Testis (tissue), 3 donors: ENCODE measurements around the gene ME1. TPM values are rescaled to one million over a fixed set of nuclear protein-coding genes. Genes with fewer than 3 reads are reported as not detected.

Source experiments
- DNase-seq: peaks from one replicate; pipeline ENCODE4 v3.0.0-alpha.2; 2019
- H3K27ac ChIP-seq, 2 donors: fragments of 200-600 bp; sonication (generic); one replicate each; pipeline ENCODE4 v1.5.1; 2019
- H3K27me3 ChIP-seq: fragments of 200-600 bp; sonication (generic); one replicate; pipeline ENCODE4 v1.5.1; 2019
- H3K36me3 ChIP-seq: fragments of 200-600 bp; sonication (generic); one replicate; pipeline ENCODE4 v1.5.1; 2017; ENCODE audit warnings: low read depth; ENCODE audit errors: missing control alignments
- H3K4me1 ChIP-seq: fragments of 200-600 bp; sonication (generic); one replicate; pipeline ENCODE4 v1.5.1; 2019
- H3K4me3 ChIP-seq, 2 donors: fragments of 200-600 bp; sonication (generic); one replicate each; pipeline ENCODE4 v1.5.1; 2017 to 2019
- H3K9me3 ChIP-seq: fragments of 200-600 bp; sonication (generic); one replicate; pipeline ENCODE4 v1.5.1; 2017
- POLR2A ChIP-seq: fragments of 450-650 bp; IDR thresholded peaks from one replicate; pipeline ENCODE4 v1.6.1; 2017; ENCODE audit warnings: antibody characterized with exemption, mild to moderate bottlenecking, moderate library complexity
- WGBS, 2 donors: methylation state at CpG; one replicate each; pipeline ENCODE4 v1.1.5; 2018; 5-methylcytosine and 5-hydroxymethylcytosine counted together
- intact Hi-C: fragments of 100-400 bp; cut with DNase I; formaldehyde crosslinking; loops from one replicate; pipeline ENCODE4 v1.15.1; 2023; ENCODE audit warnings: low total_unique reads
- polyA plus RNA-seq: library from polyadenylated mRNA; stranded (reverse); fragments of 350-450 nt; fragmentation: Illumina TruSeq; extraction: RNeasy Lipid Tissue Mini Kit (QIAGEN cat#74804); gene quantifications from one replicate; pipeline ENCODE4 v1.2.3, GENCODE V29; 2014; ENCODE audit warnings: low read depth, low replicate concordance; ENCODE audit not compliant: insufficient read depth
- total RNA-seq, 2 donors: library from RNA; depleted of rRNA; stranded (reverse); fragments of >200 nt; gene quantifications; one replicate each; pipeline ENCODE4 v1.2.3, GENCODE V29; 2016
- TF ChIP-seq, protein P1 (sequence below), 3 experiments: fragments of 450-650 bp in 2 of 3; fragments of 200-600 bp in 1 of 3; sonication (generic) in 1 of 3; IDR thresholded peaks; one replicate each; pipeline ENCODE4 v1.5.1; 2016 to 2019; ENCODE audit warnings: antibody characterized with exemption in 3 of 3, mild to moderate bottlenecking in 2 of 3, moderate library complexity in 1 of 3

Gene ME1
- total and polyA plus RNA-seq, 3 donors from 2014 or later = 28.0 to 37.2 (median 32.9) TPM

DNA sequence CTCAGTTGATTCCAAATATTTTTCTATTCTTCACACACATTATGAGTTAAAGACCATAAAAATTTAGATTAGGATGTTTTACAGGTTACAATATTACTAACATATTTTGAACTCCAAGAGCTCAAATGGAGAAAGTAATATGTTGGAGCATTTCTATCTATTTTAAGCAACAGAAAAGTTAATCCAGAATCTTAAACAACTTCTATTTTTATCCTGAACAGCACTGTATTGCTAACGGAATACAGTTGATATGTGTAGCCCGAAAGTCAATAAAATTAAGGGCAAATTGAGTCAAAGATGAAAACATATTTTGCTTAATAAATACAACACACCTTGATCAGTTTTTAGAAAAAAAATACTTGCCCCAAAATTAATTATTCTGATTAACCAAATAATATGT lies 97.4 kb downstream of the ME1 start:
- no peak for DNase-seq
- intact Hi-C loops = no loop called here
- H3K4me3 ChIP-seq = no peak overlapping the region
- H3K9me3 ChIP-seq = no peaks in the 10 kb centered on the region
- no peaks in the 10 kb centered on the region for H3K4me1 ChIP-seq
- 69 to 82% methylated on average over 2 of the region's 2 CpGs for WGBS, 2 donors
- TF ChIP-seq, protein P1, sequence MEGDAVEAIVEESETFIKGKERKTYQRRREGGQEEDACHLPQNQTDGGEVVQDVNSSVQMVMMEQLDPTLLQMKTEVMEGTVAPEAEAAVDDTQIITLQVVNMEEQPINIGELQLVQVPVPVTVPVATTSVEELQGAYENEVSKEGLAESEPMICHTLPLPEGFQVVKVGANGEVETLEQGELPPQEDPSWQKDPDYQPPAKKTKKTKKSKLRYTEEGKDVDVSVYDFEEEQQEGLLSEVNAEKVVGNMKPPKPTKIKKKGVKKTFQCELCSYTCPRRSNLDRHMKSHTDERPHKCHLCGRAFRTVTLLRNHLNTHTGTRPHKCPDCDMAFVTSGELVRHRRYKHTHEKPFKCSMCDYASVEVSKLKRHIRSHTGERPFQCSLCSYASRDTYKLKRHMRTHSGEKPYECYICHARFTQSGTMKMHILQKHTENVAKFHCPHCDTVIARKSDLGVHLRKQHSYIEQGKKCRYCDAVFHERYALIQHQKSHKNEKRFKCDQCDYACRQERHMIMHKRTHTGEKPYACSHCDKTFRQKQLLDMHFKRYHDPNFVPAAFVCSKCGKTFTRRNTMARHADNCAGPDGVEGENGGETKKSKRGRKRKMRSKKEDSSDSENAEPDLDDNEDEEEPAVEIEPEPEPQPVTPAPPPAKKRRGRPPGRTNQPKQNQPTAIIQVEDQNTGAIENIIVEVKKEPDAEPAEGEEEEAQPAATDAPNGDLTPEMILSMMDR (IDR thresholded peaks at IDR 0.05) = no peak
- TF ChIP-seq POLR2A = no peak
- H3K36me3 ChIP-seq = no peaks in the 10 kb centered on the region
- H3K27ac ChIP-seq = no peak overlapping the region
- no peaks in the 10 kb centered on the region for H3K27me3 ChIP-seq

DNA sequence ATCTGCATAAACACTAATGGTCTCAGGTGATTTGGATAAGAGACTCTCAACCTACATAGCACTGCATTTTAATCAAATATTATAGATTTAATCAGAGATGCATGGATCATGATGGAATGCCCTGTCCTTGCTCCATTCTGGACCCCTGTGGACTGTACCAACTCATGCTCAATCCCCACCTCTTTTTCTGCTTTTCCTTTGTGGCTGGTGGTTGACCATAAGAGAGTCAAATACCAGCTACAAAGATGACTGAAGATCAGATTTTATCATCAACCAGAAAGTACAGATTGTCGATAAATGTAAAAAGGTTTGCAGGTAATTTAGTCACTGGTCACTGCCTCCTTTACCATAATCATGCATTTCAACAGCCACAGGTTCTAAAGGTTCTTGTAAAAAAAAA lies 116.2 kb downstream of the ME1 start:
- Histone ChIP-seq H3K4me1 (no peaks in the 10 kb centered on the region), H3K27ac (no peak overlapping the region), H3K27me3 (no peaks in the 10 kb centered on the region), H3K4me3 (no peak overlapping the region), H3K36me3 (no peaks in the 10 kb centered on the region), H3K9me3 (no peaks in the 10 kb centered on the region)
- 88 to 89% methylated on average over 1 of the region's 1 CpG for WGBS, 2 donors
- DNase-seq = no peak
- TF ChIP-seq, protein P1 (IDR thresholded peaks at IDR 0.05) = no peak
- no peak for TF ChIP-seq POLR2A
- intact Hi-C loops = no loop called here

DNA sequence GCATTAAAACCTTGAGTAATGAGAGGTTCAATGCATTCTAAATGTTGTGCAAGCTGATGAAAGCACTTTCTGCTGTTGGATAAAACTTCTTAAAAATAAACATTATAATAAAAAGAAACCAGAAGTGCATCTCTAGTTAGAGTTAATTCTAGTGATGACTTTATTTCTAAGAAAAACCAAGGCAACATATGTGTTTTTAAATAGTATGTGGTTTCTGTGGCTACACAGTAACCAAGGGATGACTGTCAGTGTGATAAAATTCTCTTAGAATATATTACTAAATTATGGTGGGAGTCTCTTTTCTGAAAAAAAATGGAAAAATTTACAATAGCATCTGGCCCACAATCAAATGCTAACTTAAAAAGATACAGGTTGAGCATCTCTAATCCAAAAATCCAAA lies 117.0 kb downstream of the ME1 start:
- Histone ChIP-seq H3K4me1 (no peaks in the 10 kb centered on the region), H3K36me3 (no peaks in the 10 kb centered on the region), H3K27me3 (no peaks in the 10 kb centered on the region), H3K27ac (no peak overlapping the region), H3K9me3 (no peaks in the 10 kb centered on the region), H3K4me3 (no peak overlapping the region)
- no peak for DNase-seq
- intact Hi-C loops = no loop called here
- TF ChIP-seq, protein P1 (IDR thresholded peaks at IDR 0.05) = no peak
- no peak for TF ChIP-seq POLR2A

DNA sequence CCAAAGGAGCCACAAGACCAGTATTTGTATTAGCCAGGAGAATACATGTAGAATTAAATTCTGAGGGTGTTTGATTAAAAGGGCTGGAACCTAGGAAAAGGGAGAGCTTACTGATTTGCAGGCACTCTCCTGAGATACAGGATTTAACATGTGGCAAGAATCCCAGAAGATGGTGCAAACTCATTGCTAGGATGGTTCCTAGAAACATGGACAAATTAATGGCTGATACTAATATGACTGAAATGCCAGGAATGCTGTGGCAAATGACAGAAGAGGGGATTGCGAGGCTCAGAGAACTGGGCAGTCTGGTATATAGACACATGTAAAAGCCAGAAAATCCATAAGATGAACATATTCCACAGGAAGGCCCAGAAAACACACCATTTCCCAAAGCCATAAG lies 119.6 kb downstream of the ME1 start:
- Histone ChIP-seq H3K4me3 (no peak overlapping the region), H3K27me3 (no peaks in the 10 kb centered on the region), H3K27ac (no peak overlapping the region), H3K9me3 (no peaks in the 10 kb centered on the region), H3K4me1 (no peaks in the 10 kb centered on the region), H3K36me3 (no peaks in the 10 kb centered on the region)
- WGBS, 2 donors = 86 to 100% methylated on average over 1 of the region's 1 CpG
- no peak for TF ChIP-seq POLR2A
- no peak for DNase-seq
- intact Hi-C loops = no loop called here

DNA sequence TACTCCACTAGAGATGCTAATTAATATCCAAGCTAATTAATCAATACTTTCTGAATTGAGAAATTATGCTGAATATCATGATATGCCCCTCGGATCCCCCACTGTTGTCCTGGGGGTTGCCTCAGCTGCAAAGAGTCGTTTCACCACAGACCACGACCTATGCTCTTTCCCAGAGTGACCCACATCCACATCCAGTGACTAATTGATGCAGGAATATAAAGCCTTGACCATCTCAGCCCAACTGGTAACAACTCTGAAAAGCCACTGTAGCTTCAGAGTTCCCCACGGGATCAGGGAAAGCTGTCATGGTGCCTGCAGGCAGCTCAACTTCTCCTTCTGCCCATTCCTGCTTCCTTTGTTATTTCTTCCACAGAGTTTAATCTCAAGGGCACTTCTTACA lies 120.8 kb downstream of the ME1 start:
- H3K4me1 ChIP-seq = no peaks in the 10 kb centered on the region
- no peak for DNase-seq
- 78 to 93% methylated on average over 4 of the region's 4 CpGs for WGBS, 2 donors
- no peak overlapping the region for H3K4me3 ChIP-seq
- no peaks in the 10 kb centered on the region for H3K27me3 ChIP-seq
- H3K27ac ChIP-seq = no peak overlapping the region
- TF ChIP-seq, protein P1 (IDR thresholded peaks at IDR 0.05) = no peak
- TF ChIP-seq POLR2A = no peak
- intact Hi-C loops = no loop called here
- no peaks in the 10 kb centered on the region for H3K9me3 ChIP-seq
- no peaks in the 10 kb centered on the region for H3K36me3 ChIP-seq
